Measurements from ENCODE around the gene LRRFIP2. TPM values are rescaled to one million over a fixed set of nuclear protein-coding genes. Genes with fewer than 3 reads are reported as not detected.
"Not testable (repeated sequence)": the region's sequence is repeated elsewhere in the genome, so short reads cannot be mapped to it uniquely, and the experiment has no call there.

LRRFIP2 gene, protein sequence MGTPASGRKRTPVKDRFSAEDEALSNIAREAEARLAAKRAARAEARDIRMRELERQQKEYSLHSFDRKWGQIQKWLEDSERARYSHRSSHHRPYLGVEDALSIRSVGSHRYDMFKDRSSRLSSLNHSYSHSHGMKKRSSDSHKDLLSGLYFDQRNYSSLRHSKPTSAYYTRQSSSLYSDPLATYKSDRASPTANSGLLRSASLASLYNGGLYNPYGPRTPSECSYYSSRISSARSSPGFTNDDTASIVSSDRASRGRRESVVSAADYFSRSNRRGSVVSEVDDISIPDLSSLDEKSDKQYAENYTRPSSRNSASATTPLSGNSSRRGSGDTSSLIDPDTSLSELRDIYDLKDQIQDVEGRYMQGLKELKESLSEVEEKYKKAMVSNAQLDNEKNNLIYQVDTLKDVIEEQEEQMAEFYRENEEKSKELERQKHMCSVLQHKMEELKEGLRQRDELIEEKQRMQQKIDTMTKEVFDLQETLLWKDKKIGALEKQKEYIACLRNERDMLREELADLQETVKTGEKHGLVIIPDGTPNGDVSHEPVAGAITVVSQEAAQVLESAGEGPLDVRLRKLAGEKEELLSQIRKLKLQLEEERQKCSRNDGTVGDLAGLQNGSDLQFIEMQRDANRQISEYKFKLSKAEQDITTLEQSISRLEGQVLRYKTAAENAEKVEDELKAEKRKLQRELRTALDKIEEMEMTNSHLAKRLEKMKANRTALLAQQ
- 100 to 1,000 TPM in 1 of 4 donors, 10 to 100 TPM in 3; 56.5 to 148 (median 62.4) TPM for total RNA-seq

DNA sequence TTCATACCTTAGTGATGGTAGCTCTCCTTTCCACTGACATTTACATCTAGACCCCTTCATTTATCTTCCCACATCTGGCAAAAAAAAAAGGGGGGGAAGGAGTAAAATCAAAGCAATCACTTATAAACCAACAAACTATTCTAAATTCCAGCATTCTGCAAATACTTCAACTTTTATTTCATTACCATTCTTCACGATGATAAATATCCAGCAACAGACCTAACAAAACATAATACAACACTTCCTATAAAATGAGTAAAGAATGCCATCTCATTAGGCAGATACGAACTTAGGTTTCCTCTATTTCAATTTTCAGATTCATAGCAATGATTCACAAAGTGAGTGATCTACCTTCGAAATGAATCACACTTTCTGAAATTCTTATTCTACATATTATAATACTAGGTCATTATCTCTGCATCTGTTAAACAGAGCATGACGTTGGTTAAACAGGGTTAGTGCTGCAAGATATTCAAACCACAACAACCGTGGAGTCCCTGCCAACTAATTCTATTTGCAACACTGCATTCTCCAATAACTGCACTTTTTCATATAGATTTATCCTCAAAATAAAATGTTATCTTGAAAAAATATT is at the start of gene LRRFIP2:
LRRFIP2 (minus strand) TSS at position 51 of the 595 bp plus-strand sequence. CDS start 25,599 bp downstream, outside the sequence.
- Histone ChIP-seq H3K9me3 (no peaks in the 10 kb centered on the region), H3K36me3 (no peaks in the 10 kb centered on the region), H3K4me1 (peaks cover 0 to 7% of the 10 kb centered on the region in 2 donors), H3K27me3 (no peaks in the 10 kb centered on the region), H3K4me3 (peak within 1 kb of the TSS; percentile 63 to 86), H3K27ac (peak within 1 kb of the TSS; percentile 91 to 96)
- intact Hi-C loops (cut with DNase I; ENCODE audit: low total_unique reads) = no loop called here
- no peak for DNase-seq
- TF ChIP-seq POLR2A (IDR thresholded peaks at IDR 0.05) (no peak), CTCF (IDR thresholded peaks at IDR 0.05) (no peak)

GRCh38 chr3:37223576-37223975 is 49.2 kb upstream of the LRRFIP2 start:
- H3K36me3 ChIP-seq = no peaks in the 10 kb centered on the region
- no peak overlapping the region for H3K4me3 ChIP-seq
- no peaks in the 10 kb centered on the region for H3K9me3 ChIP-seq
- H3K4me1 ChIP-seq = no peaks in the 10 kb centered on the region
- intact Hi-C loops (cut with DNase I; ENCODE audit: low total_unique reads) = no loop called here
- no peak overlapping the region for H3K27ac ChIP-seq
- no peak for DNase-seq
- TF ChIP-seq POLR2A (IDR thresholded peaks at IDR 0.05) = no peak
- no peak for TF ChIP-seq CTCF (IDR thresholded peaks at IDR 0.05)
- no peaks in the 10 kb centered on the region for H3K27me3 ChIP-seq

DNA sequence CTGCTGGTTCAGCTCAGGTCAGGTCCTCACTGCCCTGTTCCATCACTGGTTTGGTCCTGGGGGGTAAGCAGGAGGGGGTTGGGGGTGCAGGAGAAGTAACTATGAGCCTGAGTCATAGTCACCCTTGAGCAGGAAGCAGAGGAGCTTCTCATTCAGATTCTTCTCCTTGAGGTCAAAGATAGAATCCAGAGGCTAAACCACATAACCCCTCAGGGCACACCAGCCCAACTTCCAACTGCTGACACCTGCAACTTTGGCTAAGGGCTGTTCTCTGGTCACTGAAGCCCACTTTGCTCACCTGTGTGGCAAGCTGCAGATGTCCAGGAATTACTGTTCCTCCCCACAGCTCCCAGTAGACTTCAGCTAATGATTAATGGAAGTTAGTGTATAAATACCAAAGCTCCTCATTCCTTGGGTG is 48.8 kb upstream of the LRRFIP2 start:
- Histone ChIP-seq H3K4me1 (no peaks in the 10 kb centered on the region), H3K27ac (no peak overlapping the region), H3K36me3 (no peaks in the 10 kb centered on the region), H3K9me3 (no peaks in the 10 kb centered on the region), H3K4me3 (no peak overlapping the region), H3K27me3 (no peaks in the 10 kb centered on the region)
- no peak for TF ChIP-seq POLR2A (IDR thresholded peaks at IDR 0.05)
- TF ChIP-seq CTCF (IDR thresholded peaks at IDR 0.05) = no peak
- intact Hi-C loops (cut with DNase I; ENCODE audit: low total_unique reads) = no loop called here
- DNase-seq = no peak

DNA sequence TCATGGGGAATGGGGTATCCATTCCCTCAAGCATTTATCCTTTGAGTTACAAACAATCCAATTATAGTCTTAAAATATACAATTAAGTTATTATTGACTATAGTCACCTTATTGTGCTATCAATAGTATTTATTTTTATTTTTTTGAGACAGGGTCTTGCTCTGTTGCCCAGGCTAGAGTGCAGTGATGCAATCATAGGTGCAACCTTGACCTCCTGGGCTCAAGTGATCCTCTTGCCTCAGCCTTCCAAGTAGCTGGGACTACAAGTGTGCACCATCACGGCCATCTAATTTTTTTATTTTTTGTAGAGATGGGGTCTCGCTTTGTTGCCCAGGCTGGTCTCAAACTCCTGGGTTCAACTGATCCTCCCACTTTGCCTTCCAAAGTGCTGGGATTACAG is 48.2 kb upstream of the LRRFIP2 start:
- intact Hi-C loops (cut with DNase I; ENCODE audit: low total_unique reads); H3K4me1 ChIP-seq; H3K27me3 ChIP-seq; H3K27ac ChIP-seq; H3K9me3 ChIP-seq; H3K4me3 ChIP-seq; DNase-seq; H3K36me3 ChIP-seq: not testable (repeated sequence)

- no peaks in the 10 kb centered on the region for H3K4me1 ChIP-seq
- H3K4me3 ChIP-seq = no peak overlapping the region
- no peak overlapping the region for H3K27ac ChIP-seq
- TF ChIP-seq CTCF (IDR thresholded peaks at IDR 0.05) = no peak
- TF ChIP-seq POLR2A (IDR thresholded peaks at IDR 0.05) = no peak
- DNase-seq = no peak
- H3K36me3 ChIP-seq = no peaks in the 10 kb centered on the region
- intact Hi-C loops (cut with DNase I; ENCODE audit: low total_unique reads) = no loop called here
- no peaks in the 10 kb centered on the region for H3K9me3 ChIP-seq
- no peaks in the 10 kb centered on the region for H3K27me3 ChIP-seq
Observed at GRCh38 chr3:37221407-37221806, 47.0 kb upstream of the LRRFIP2 start.
